ENCODE results near the gene KDM2B. TPM values are rescaled to one million over a fixed set of nuclear protein-coding genes. Genes with fewer than 3 reads are reported as not detected.
A peak's percentile ranks its signal among the peaks of the same experiment; 100 is the strongest.
"Not testable (repeated sequence)": the region's sequence is repeated elsewhere in the genome, so short reads cannot be mapped to it uniquely, and the experiment has no call there.

Gene KDM2B
- total and polyA plus RNA-seq, 4 experiments from 2014 or later: 7.7 to 101 (median 59.6) TPM

- intact Hi-C loops (cut with micrococcal nuclease); H3K27ac ChIP-seq (ENCODE audit: low read depth, low read length); H3K9me3 Mint-ChIP-seq; H3K4me1 ChIP-seq (ENCODE audit: insufficient read depth, low read length); H3K4me3 Mint-ChIP-seq; CTCF ChIA-PET (ENCODE audit: partially characterized antibody); H3K27me3 Mint-ChIP-seq; POLR2A ChIA-PET (ENCODE audit: partially characterized antibody); H3K9me3 ChIP-seq (ENCODE audit: control insufficient read depth in 1 of 2, low read length in 2 of 2); DNase-seq; H3K27me3 ChIP-seq (ENCODE audit: insufficient read depth, low read length); H3K36me3 ChIP-seq (ENCODE audit: insufficient read depth, low read length); H3K4me3 ChIP-seq (ENCODE audit: low read length in 2 of 2): not testable (repeated sequence)
- Mint-ChIP-seq H3K36me3 (peaks cover 4 to 16% of the 10 kb centered on the region in 2 donors), H3K27ac (peak overlapping the region in 4 of 7 donors; percentile 22 to 84 (median 74)), H3K4me1 (peaks cover 0 to 22% (median 2%) of the 10 kb centered on the region in 4 donors)
Observed at GRCh38 chr12:121484564-121484963, 96.3 kb downstream of the KDM2B start.

- POLR2A ChIA-PET (ENCODE audit: partially characterized antibody): no interaction called here
- CTCF ChIA-PET (ENCODE audit: partially characterized antibody): interaction anchor here (0.6 kb wide), 1 partner anchor 44 kb away, joined by 3 read pairs; no protein-coding TSS in a partner anchor
Observed at GRCh38 chr12:121483949-121484348, 96.9 kb downstream of the KDM2B start.

DNA sequence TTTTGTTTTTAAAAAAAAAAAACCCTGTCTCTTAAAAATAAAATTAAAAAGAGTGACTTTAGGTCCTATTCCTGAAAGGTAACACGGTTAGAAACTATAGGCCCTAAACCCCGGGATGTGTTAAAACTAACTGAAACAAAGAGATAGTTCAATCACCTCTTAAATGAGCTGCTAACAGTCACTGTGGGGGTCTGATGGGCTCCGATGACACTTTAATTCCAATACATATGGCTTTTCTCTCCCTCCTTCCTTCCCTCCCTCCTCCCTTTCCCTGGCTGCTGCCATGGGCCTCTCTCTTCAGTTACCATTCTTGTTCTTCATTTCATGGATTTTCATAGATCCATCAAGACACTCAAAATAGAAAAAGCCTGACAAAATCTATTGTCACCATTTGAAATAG is 104.3 kb downstream of the KDM2B start:
- intact Hi-C loops (cut with micrococcal nuclease): no loop called here
- H3K36me3 ChIP-seq (ENCODE audit: insufficient read depth, low read length): no peaks in the 10 kb centered on the region
- no peak overlapping the region for H3K4me3 Mint-ChIP-seq
- H3K27me3 Mint-ChIP-seq: no peaks in the 10 kb centered on the region
- H3K9me3 Mint-ChIP-seq: peaks cover 0 to 2% (median 0%) of the 10 kb centered on the region in 8 donors
- H3K27ac Mint-ChIP-seq: no peak overlapping the region
- peaks cover 0 to 2% of the 10 kb centered on the region in 2 donors for H3K36me3 Mint-ChIP-seq
- no peaks in the 10 kb centered on the region for H3K9me3 ChIP-seq (ENCODE audit: control insufficient read depth in 1 of 2, low read length in 2 of 2)
- peaks cover 4 to 8% (median 5%) of the 10 kb centered on the region in 4 donors for H3K4me1 Mint-ChIP-seq
- H3K27ac ChIP-seq (ENCODE audit: low read depth, low read length): no peak overlapping the region
- H3K4me3 ChIP-seq (ENCODE audit: low read length in 2 of 2): no peak overlapping the region
- DNase-seq: no peak
- ChIA-PET CTCF (ENCODE audit: partially characterized antibody) (interaction anchor here (1.0 to 1.3 kb wide), 2 partner anchors 11 to 34 kb away, joined by 3 to 5 read pairs; no protein-coding TSS in a partner anchor), POLR2A (ENCODE audit: partially characterized antibody) (interaction anchor here (0.6 to 0.9 kb wide), 2 partner anchors 8 to 34 kb away, joined by 3 to 5 read pairs; no protein-coding TSS in a partner anchor)
- no peaks in the 10 kb centered on the region for H3K4me1 ChIP-seq (ENCODE audit: insufficient read depth, low read length)
- no peaks in the 10 kb centered on the region for H3K27me3 ChIP-seq (ENCODE audit: insufficient read depth, low read length)

More at GRCh38 chr12:121483949-121484348, 96.9 kb downstream of the KDM2B start:
- Mint-ChIP-seq H3K36me3 (peaks cover 4 to 16% of the 10 kb centered on the region in 2 donors), H3K4me1 (peaks cover 1 to 22% (median 3%) of the 10 kb centered on the region in 4 donors), H3K27me3 (no peaks in the 10 kb centered on the region), H3K4me3 (no peak overlapping the region), H3K27ac (peak overlapping the region in 3 of 7 donors; percentile 22 to 48 (median 47)), H3K9me3 (no peaks in the 10 kb centered on the region)
- intact Hi-C loops (cut with micrococcal nuclease): no loop called here
- no peaks in the 10 kb centered on the region for H3K4me1 ChIP-seq (ENCODE audit: insufficient read depth, low read length)
- no peaks in the 10 kb centered on the region for H3K9me3 ChIP-seq (ENCODE audit: control insufficient read depth in 1 of 2, low read length in 2 of 2)
- H3K4me3 ChIP-seq (ENCODE audit: low read length in 2 of 2): no peak overlapping the region
- no peak for DNase-seq
- H3K36me3 ChIP-seq (ENCODE audit: insufficient read depth, low read length): peaks cover 4% of the 10 kb centered on the region
- H3K27ac ChIP-seq (ENCODE audit: low read depth, low read length): no peak overlapping the region
- no peaks in the 10 kb centered on the region for H3K27me3 ChIP-seq (ENCODE audit: insufficient read depth, low read length)

- Histone ChIP-seq H3K4me1 (ENCODE audit: insufficient read depth, low read length) (no peaks in the 10 kb centered on the region), H3K27me3 (ENCODE audit: insufficient read depth, low read length) (no peaks in the 10 kb centered on the region), H3K27ac (ENCODE audit: low read depth, low read length) (no peak overlapping the region), H3K36me3 (ENCODE audit: insufficient read depth, low read length) (no peaks in the 10 kb centered on the region), H3K4me3 (ENCODE audit: low read length in 2 of 2) (no peak overlapping the region), H3K9me3 (ENCODE audit: control insufficient read depth in 1 of 2, low read length in 2 of 2) (no peaks in the 10 kb centered on the region)
- H3K36me3 Mint-ChIP-seq: no peaks in the 10 kb centered on the region
- peak overlapping the region in 1 of 7 donors; percentile 36 for H3K27ac Mint-ChIP-seq
- intact Hi-C loops (cut with micrococcal nuclease): no loop called here
- ChIA-PET POLR2A (ENCODE audit: partially characterized antibody) (interaction anchor here (0.8 kb wide), 1 partner anchor 10 kb away, joined by 3 read pairs; no protein-coding TSS in a partner anchor), CTCF (ENCODE audit: partially characterized antibody) (interaction anchor here (0.6 kb wide), 1 partner anchor 111 kb away, joined by 3 read pairs; no protein-coding TSS in a partner anchor)
- H3K4me1 Mint-ChIP-seq: peaks cover 4 to 8% (median 5%) of the 10 kb centered on the region in 4 donors
- peaks cover 0 to 2% (median 0%) of the 10 kb centered on the region in 8 donors for H3K9me3 Mint-ChIP-seq
- no peak overlapping the region for H3K4me3 Mint-ChIP-seq
- no peak for DNase-seq
- no peaks in the 10 kb centered on the region for H3K27me3 Mint-ChIP-seq
Observed at GRCh38 chr12:121475279-121475678, 105.5 kb downstream of the KDM2B start.

GRCh38 chr12:121472150-121472905 is 108.5 kb downstream of the KDM2B start:
- Histone ChIP-seq H3K9me3 (ENCODE audit: control insufficient read depth in 1 of 2, low read length in 2 of 2) (no peaks in the 10 kb centered on the region), H3K27ac (ENCODE audit: low read depth, low read length) (no peak overlapping the region), H3K4me3 (ENCODE audit: low read length in 2 of 2) (no peak overlapping the region), H3K4me1 (ENCODE audit: insufficient read depth, low read length) (peaks cover 8% of the 10 kb centered on the region), H3K36me3 (ENCODE audit: insufficient read depth, low read length) (no peaks in the 10 kb centered on the region), H3K27me3 (ENCODE audit: insufficient read depth, low read length) (no peaks in the 10 kb centered on the region)
- peak overlapping the region in 2 of 7 donors; percentile 16 to 65 for H3K27ac Mint-ChIP-seq
- peaks cover 0 to 2% (median 0%) of the 10 kb centered on the region in 8 donors for H3K9me3 Mint-ChIP-seq
- ChIA-PET CTCF (ENCODE audit: partially characterized antibody) (no interaction called here), POLR2A (ENCODE audit: partially characterized antibody) (no interaction called here)
- no peak for DNase-seq
- intact Hi-C loops (cut with micrococcal nuclease): no loop called here
- peaks cover 4 to 10% (median 7%) of the 10 kb centered on the region in 4 donors for H3K4me1 Mint-ChIP-seq
- H3K4me3 Mint-ChIP-seq: no peak overlapping the region
- no peaks in the 10 kb centered on the region for H3K27me3 Mint-ChIP-seq
- H3K36me3 Mint-ChIP-seq: no peaks in the 10 kb centered on the region

GRCh38 chr12:121470751-121471150 is 110.1 kb downstream of the KDM2B start:
- no peaks in the 10 kb centered on the region for H3K36me3 ChIP-seq (ENCODE audit: insufficient read depth, low read length)
- no peaks in the 10 kb centered on the region for H3K9me3 ChIP-seq (ENCODE audit: control insufficient read depth in 1 of 2, low read length in 2 of 2)
- intact Hi-C loops (cut with micrococcal nuclease): no loop called here
- peaks cover 0 to 5% of the 10 kb centered on the region in 2 donors for H3K36me3 Mint-ChIP-seq
- peaks cover 14% of the 10 kb centered on the region for H3K4me1 ChIP-seq (ENCODE audit: insufficient read depth, low read length)
- DNase-seq: no peak
- ChIA-PET POLR2A (ENCODE audit: partially characterized antibody) (no interaction called here), CTCF (ENCODE audit: partially characterized antibody) (interaction anchor here (3.6 kb wide), 1 partner anchor 8 kb away, joined by 30 read pairs; no protein-coding TSS in a partner anchor)
- no peak overlapping the region for H3K4me3 Mint-ChIP-seq
- H3K27me3 Mint-ChIP-seq: no peaks in the 10 kb centered on the region
- H3K4me3 ChIP-seq (ENCODE audit: low read length in 2 of 2): no peak overlapping the region
- H3K27me3 ChIP-seq (ENCODE audit: insufficient read depth, low read length): no peaks in the 10 kb centered on the region
- H3K27ac ChIP-seq (ENCODE audit: low read depth, low read length): no peak overlapping the region
- H3K9me3 Mint-ChIP-seq: no peaks in the 10 kb centered on the region
- H3K27ac Mint-ChIP-seq: peak overlapping the region; percentile 24 to 87 (median 68)
- H3K4me1 Mint-ChIP-seq: peaks cover 9 to 16% (median 13%) of the 10 kb centered on the region in 4 donors

DNA sequence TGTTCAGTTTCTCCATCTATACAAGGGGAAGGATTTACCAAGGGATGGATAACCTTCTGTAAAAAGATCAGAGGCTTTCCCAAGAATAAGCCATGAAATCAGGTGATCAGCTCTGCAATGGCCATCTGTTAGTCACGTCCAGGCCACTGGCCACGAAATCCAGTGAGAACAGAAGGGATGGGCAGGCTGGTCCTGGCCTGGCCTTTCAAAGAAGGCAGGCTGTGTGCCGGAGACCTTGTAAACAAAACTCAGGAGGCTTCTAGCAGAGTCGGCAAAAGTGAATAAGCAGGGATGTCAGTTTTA is 112.4 kb downstream of the KDM2B start:
- no peaks in the 10 kb centered on the region for H3K36me3 ChIP-seq (ENCODE audit: insufficient read depth, low read length)
- H3K4me3 ChIP-seq (ENCODE audit: low read length in 2 of 2): no peak overlapping the region
- no peaks in the 10 kb centered on the region for H3K27me3 Mint-ChIP-seq
- peak overlapping the region; percentile 42 for H3K27ac ChIP-seq (ENCODE audit: low read depth, low read length)
- H3K27me3 ChIP-seq (ENCODE audit: insufficient read depth, low read length): no peaks in the 10 kb centered on the region
- H3K4me1 ChIP-seq (ENCODE audit: insufficient read depth, low read length): peaks cover 25% of the 10 kb centered on the region
- no peaks in the 10 kb centered on the region for H3K9me3 Mint-ChIP-seq
- intact Hi-C loops (cut with micrococcal nuclease): loop anchor here (5.0 kb wide), 1 partner anchor 759 kb away; the partner anchor contains the start of gene DIABLO
- H3K36me3 Mint-ChIP-seq: peaks cover 0 to 5% of the 10 kb centered on the region in 2 donors
- ChIA-PET CTCF (ENCODE audit: partially characterized antibody) (interaction anchor here (1.0 to 3.6 kb wide), 3 partner anchors 11 to 117 kb away, joined by 3 to 30 read pairs (median 3); partner anchors contain the start of gene ANAPC5), POLR2A (ENCODE audit: partially characterized antibody) (interaction anchor here (0.7 to 2.9 kb wide), 8 partner anchors 8 to 204 kb away, joined by 3 to 14 read pairs (median 3); partner anchors contain the start of gene RNF34)
- H3K9me3 ChIP-seq (ENCODE audit: control insufficient read depth in 1 of 2, low read length in 2 of 2): no peaks in the 10 kb centered on the region
- H3K4me3 Mint-ChIP-seq: peak overlapping the region in 6 of 8 donors; percentile 29 to 74 (median 65)
- peak overlapping the region; percentile 68 to 84 (median 77) for H3K27ac Mint-ChIP-seq
- H3K4me1 Mint-ChIP-seq: peaks cover 17 to 30% (median 22%) of the 10 kb centered on the region in 4 donors
- no peak for DNase-seq
